C4-2B (cell line): ENCODE results near the gene SIX2.

Source experiments
- CTCF ChIP-seq: fragments of 450-650 bp; conservative IDR thresholded peaks from 2 replicates; pipeline ENCODE4 v1.5.1; 2017; ENCODE audit warnings: mild to moderate bottlenecking
- ZFX ChIP-seq: fragments of 450-650 bp; IDR thresholded peaks from 2 replicates; pipeline ENCODE4 v1.6.1; 2017

GRCh38 chr2:45046786-45047185 lies 37.5 kb upstream of the SIX2 start:
- TF ChIP-seq CTCF (no peak), ZFX (no peak)
